Activated CD4-positive, alpha-beta T cell treated with anti-CD3 and anti-CD28 coated beads for 24 hours (primary cell): ENCODE results near the gene KIF5A.
A peak's percentile ranks its signal among the peaks of the same experiment; 100 is the strongest.

Source experiments
- DNase-seq, 2 donors: peaks; one replicate each; pipeline ENCODE4 v3.0.0-alpha.2; 2020; ENCODE audit warnings: low read depth in 2 of 2

The KIF5A gene

GRCh38 chr12:57535764-57536596 is 13.9 kb upstream of the KIF5A start:
- no peak for DNase-seq

DNA sequence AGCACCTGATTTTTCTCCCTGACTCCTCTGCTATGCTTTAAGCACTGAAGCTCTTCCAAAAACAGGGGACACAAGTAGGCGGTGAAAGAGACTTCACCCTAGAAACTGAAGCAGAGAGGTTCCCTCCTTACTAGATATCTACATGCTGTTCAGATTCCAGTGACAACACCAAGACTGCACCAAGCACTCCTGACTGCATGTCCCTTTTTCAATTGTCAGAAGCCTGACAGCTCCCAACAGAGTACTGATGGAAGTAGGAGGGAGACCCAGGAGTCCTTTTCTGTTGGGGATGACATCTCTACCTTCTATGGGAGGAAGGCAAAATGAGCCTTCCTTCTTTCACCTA is 13.3 kb upstream of the KIF5A start:
- no peak for DNase-seq

GRCh38 chr12:57539134-57539768 is 10.6 kb upstream of the KIF5A start:
- DNase-seq: no peak

DNA sequence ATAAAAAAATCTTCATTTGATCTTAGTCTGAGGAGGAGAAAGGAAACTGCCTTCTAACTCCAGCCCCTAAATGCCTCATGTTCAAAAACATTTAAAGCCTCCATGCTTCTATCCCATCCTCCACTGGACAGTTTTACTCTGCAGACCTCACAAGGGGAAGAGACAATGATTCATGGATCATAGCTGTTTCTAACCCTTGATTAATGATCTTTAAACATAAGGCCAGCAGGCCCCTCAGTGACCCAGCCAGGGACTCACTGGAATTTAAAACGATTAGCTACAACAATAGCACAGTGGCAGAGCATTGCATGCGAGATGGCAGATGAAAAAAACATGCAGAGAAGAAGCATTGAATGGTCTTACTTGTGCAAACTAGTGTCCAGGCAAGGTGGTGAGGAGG is 8.8 kb upstream of the KIF5A start:
- no peak for DNase-seq

DNA sequence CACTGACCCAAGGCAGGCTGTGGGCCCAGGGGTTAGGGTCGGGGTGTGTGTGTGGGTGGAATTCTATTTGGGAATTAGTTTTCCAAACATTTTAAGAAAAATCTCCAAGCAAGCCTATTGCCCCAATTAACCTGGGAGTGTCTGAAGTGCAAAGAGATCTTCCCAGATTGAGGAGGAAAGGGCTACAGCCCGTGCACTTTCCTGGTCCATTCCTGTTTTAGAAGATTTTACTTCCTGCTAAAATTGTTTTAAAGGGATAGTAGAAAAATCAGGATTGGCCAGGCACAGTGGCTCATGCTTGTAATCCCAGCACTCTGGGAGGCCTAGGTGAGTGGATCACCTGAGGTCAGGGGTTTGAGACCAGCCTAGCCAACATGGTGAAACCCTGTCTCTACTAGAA is 8.1 kb upstream of the KIF5A start:
- no peak for DNase-seq

DNA sequence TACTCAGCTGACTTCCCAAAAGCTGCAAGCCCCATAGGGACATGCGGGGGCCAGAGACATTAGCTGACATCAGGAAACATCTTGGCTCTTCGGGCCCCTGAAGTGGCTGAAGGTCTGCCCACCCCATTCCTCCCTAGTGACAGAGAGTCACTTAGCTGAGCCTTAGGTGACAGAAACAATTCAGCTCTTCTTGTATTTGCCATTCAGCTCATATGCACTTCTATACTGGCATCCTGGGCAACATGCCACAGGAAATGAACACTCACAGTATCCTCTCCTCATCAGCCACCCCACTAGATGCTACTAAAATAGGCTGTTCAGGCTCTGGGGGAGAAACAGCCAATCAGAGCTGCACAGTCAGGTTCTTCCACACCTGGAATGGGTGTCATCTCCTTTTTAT is 6.3 kb upstream of the KIF5A start:
- DNase-seq: no peak

DNA sequence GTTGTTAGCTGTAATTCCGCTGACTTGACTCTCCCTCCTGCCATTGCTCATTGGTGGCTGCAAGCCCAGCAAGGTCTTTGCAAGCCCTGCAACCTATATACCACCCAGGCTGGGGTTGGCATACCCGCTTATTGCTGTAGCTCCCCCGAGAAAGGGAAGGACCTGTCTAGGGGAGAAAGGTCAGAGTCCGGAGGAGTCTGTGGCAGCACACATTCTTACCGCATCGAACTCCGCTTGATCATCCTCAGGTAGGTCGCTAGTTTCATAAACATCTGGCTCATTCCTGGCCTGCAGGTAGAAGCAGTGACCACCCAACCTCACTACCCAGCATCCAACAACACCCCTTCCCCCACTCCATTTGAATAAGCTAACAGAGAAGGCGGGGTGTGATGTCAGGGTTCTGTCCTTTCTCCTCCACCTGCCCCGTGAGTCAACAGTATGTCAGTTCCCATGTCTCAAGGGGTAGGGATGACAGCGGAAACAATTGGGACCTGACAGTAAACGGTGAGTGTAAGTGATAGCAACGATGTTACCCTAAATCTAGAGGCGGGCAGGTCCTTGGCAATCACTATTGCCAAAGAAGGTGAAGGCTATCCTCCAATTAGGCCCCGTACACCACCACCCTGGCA is 3.9 kb upstream of the KIF5A start:
- DNase-seq: no peak

- peak; percentile 90 for DNase-seq
Observed at GRCh38 chr12:57546438-57547287, 3.2 kb upstream of the KIF5A start, which contains the start of gene DCTN2. TSS of gene DCTN2 (minus strand) at chr12:57547192. CDS start at chr12:57547063, 129 bp downstream.

DNA sequence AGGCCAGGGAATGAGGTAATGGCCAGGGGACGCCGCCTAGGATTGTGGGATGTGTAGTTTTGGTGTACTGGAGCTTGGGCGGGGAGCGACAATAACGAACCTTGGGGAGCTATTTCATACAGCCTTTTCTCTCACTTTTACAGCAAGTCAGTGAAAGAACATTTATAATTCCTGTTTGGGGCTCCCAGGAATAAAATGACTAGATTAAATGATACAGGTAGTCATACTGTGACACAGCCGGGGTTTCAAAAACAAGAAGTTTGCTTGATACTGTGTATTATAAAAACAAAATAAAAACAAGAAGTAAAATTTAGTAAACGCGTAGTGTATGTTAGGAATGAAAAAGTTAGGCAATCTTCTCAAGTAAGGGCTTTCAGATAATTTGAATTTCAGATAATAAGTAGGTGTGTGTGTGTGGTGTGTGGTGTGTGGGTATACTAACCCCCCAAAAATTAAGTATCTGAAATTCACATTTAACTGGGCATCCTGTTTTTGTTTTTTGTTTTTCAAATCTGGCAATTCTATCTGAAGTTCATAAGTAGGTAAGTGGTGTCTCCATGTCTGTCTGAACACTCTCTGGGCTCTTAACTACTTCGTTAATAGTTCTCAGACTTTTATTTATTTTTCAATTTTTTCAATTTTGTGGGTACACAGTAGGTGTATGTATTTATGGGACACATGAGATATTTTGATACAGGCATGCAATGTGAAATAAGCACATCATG is 2.4 kb upstream of the KIF5A start:
- DNase-seq: no peak

DNA sequence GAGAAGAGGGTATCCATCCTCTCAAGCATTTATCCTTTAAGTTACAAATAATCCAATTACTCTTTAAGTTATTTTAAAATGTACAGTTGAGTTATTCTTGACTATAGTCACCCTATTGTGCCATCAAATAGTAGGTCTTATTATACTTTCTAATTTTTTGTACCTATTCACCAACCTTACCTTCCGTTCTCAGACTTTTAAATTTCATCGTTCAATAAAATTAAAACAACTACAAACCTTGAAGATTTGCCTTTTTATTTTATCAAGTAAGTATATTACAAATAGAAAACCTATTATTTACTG is 1.9 kb upstream of the KIF5A start:
- no peak for DNase-seq

- DNase-seq: no peak
Observed at GRCh38 chr12:57548488-57548887, 1.4 kb upstream of the KIF5A start.

DNA sequence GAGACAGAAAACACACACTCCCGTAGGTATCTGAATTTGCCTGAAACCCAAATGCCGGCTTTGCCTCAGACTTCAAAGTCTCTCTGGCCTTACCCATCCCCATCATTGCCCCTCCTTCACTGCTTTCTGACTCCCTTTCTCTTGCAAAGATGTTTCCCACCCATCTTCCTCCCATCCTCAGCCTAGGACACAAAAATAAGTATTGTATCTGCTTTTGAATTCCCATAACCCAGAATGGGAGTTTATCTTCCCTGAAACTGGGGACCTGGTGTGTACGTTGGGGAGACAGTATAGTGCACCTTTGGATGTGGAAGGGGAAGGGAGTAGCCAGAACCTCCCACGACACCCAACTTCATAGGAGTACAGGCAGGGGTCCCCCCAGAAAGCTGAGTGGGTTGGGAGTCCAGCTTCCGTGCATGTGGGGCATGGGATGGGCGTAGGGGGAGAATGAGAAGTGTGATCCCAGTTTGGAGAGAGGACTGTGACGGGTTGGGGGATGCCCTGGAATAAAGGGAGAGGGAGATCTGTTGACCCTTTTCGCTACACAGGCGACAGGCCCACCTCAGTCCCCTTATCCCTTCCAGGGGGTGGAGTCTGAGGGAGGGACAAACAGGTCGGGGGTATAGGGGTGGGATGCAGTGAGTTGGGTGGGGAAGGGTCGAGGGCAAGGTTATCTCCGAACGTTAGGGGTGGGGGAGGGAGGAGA is 488 bp upstream of the KIF5A start:
- DNase-seq: no peak

- DNase-seq: no peak
Observed at GRCh38 chr12:57550641-57551549, 1.1 kb downstream of the KIF5A start.

- DNase-seq: no peak
Observed at GRCh38 chr12:57551637-57552305, 1.9 kb downstream of the KIF5A start.

DNA sequence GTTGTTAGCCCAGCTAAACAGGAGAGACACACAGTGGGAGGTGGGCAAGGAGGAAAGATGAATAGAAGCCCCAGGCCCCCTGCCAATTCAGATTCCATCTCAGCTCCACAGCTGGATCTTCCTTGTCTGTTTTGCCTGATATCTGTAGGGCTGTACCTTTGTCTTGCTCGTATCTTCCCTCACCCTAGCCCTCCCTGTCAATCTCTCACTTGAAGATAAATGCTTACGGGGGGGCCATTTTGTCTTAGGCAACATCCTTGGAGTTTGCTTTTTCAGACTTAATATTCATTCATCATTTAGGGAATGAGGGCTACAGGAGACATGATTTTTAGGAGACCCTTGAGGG is 2.4 kb downstream of the KIF5A start:
- no peak for DNase-seq

- DNase-seq: no peak
Observed at GRCh38 chr12:57552835-57553313, 3.0 kb downstream of the KIF5A start.

DNA sequence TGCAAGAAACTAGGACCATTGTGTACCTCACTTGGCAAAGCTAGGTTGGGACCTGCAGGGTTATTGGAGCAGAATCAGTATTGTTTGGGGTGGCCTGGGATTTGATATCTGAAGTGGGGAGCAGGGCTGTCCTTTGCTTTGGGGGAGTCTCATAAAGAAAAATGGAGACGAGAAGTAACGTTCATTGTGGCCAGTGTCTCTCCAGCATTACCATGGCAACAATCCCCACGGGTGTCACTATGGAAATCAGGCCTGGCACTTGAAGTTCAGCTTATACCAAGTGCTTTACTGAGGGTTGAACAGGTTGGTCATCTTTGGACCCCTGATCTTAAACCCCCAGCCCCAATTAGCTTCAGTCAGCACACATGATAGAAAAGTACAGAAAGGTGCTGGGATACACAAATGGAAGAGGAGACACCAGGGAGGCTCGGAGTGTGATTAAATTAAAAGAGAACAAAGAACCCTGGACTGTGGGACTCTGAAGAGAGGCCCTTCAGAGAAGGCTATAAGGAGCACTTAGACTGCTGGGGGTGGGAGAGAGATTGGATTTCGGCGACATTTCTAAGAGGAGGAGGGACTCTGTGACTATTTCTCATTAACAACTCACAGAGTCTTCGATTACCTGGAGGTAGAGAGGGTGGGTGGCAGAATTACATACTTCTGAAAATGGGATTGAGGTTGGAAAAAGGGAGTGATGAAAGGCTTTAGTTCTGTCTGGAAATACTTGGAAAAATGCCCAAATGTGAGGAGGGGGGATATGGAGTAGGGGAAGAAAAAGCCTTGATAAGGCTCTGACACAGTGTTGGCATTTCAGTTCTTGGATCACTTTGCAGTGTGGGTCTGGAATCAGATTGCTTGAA is 3.7 kb downstream of the KIF5A start:
- no peak for DNase-seq

DNA sequence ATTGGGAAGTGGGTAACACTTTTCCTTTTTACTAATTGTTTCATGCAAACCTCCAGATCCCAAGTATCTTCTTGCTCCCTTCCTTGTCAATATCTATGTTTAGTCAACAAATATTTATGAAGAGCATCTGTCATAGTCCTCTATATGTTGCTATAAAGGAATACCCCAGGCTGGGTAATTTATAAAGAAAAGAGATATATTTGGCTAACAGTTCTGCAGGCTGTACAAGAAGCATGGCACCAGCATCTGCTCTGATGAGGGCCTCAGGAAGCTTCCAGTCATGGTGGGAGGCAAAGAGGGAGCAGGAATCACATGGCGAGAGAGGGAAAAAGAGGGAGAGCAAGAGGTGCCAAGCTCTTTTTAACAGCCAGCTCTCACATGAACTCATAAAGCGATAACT is 4.6 kb downstream of the KIF5A start:
- no peak for DNase-seq
